ENCODE measurements around the gene ELANE. TPM values are rescaled to one million over a fixed set of nuclear protein-coding genes. Genes with fewer than 3 reads are reported as not detected.

The ELANE gene
- total and polyA plus RNA-seq, 4 donors = 1.4 to 21.0 (median 9.3) TPM

- DNase-seq (peak in 1 of 3 donors; percentile 40), ATAC-seq (ENCODE audit: insufficient read depth, low FRiP score) (no peak)
- TF ChIP-seq CTCF (IDR thresholded peaks at IDR 0.05; ENCODE audit: control extremely low read depth, extremely low read depth) = no peak
- H3K9me3 ChIP-seq (ENCODE audit: control insufficient read depth in 4 of 4, insufficient read depth in 3 of 4, low read length in 3 of 4) = no peaks in the 10 kb centered on the region
- WGBS, 2 donors = 86 to 88% methylated on average over 16 of the region's 16 CpGs
- H3K27ac ChIP-seq (ENCODE audit: low read depth in 1 of 2, low read length in 1 of 2) = no peak overlapping the region
- H3K4me3 ChIP-seq = no peak overlapping the region
- no peaks in the 10 kb centered on the region for H3K27me3 ChIP-seq (ENCODE audit: control insufficient read depth in 3 of 3, insufficient read depth in 3 of 3, low read length in 2 of 3)
- H3K4me1 ChIP-seq (ENCODE audit: control insufficient read depth in 5 of 5, insufficient read depth in 5 of 5, low read length in 5 of 5) = peaks cover 0 to 4% (median 0%) of the 10 kb centered on the region in 5 donors
- no peak overlapping the region for H3K9ac ChIP-seq (ENCODE audit: insufficient read depth in 1 of 2, low read length in 2 of 2)
- H3K36me3 ChIP-seq (ENCODE audit: control insufficient read depth in 4 of 4, insufficient read depth in 4 of 4, low read length in 4 of 4) = peaks cover 0 to 67% (median 31%) of the 10 kb centered on the region in 4 donors
Measured at GRCh38 chr19:887072-887471, 35.0 kb downstream of the ELANE start.

- Histone ChIP-seq H3K4me1 (ENCODE audit: control insufficient read depth in 5 of 5, insufficient read depth in 5 of 5, low read length in 5 of 5) (peaks cover 0 to 6% (median 0%) of the 10 kb centered on the region in 5 donors), H3K9ac (ENCODE audit: insufficient read depth in 1 of 2, low read length in 2 of 2) (no peak overlapping the region), H3K4me3 (no peak overlapping the region), H3K27me3 (ENCODE audit: control insufficient read depth in 3 of 3, insufficient read depth in 3 of 3, low read length in 2 of 3) (no peaks in the 10 kb centered on the region), H3K36me3 (ENCODE audit: control insufficient read depth in 4 of 4, insufficient read depth in 4 of 4, low read length in 4 of 4) (peaks cover 0 to 63% (median 29%) of the 10 kb centered on the region in 4 donors), H3K27ac (ENCODE audit: low read depth in 1 of 2, low read length in 1 of 2) (no peak overlapping the region), H3K9me3 (ENCODE audit: control insufficient read depth in 4 of 4, insufficient read depth in 3 of 4, low read length in 3 of 4) (no peaks in the 10 kb centered on the region)
- DNase-seq (no peak), ATAC-seq (ENCODE audit: insufficient read depth, low FRiP score) (no peak)
- 96 to 97% methylated on average over 10 of the region's 10 CpGs for WGBS, 2 donors
- no peak for TF ChIP-seq CTCF (IDR thresholded peaks at IDR 0.05; ENCODE audit: control extremely low read depth, extremely low read depth)
Measured at GRCh38 chr19:887599-887998, 35.5 kb downstream of the ELANE start.

- no peak for TF ChIP-seq CTCF (IDR thresholded peaks at IDR 0.05; ENCODE audit: control extremely low read depth, extremely low read depth)
- H3K9ac ChIP-seq (ENCODE audit: insufficient read depth in 1 of 2, low read length in 2 of 2) = no peak overlapping the region
- no peak overlapping the region for H3K4me3 ChIP-seq
- no peak for DNase-seq
- WGBS, 2 donors = 89% methylated on average over 30 of the region's 30 CpGs
- no peaks in the 10 kb centered on the region for H3K27me3 ChIP-seq (ENCODE audit: control insufficient read depth in 3 of 3, insufficient read depth in 3 of 3, low read length in 2 of 3)
- ATAC-seq (ENCODE audit: insufficient read depth, low FRiP score) = no peak
- no peak overlapping the region for H3K27ac ChIP-seq (ENCODE audit: low read depth in 1 of 2, low read length in 1 of 2)
- H3K36me3 ChIP-seq (ENCODE audit: control insufficient read depth in 4 of 4, insufficient read depth in 4 of 4, low read length in 4 of 4) = peaks cover 0 to 51% (median 23%) of the 10 kb centered on the region in 4 donors
- peaks cover 0 to 6% (median 0%) of the 10 kb centered on the region in 5 donors for H3K4me1 ChIP-seq (ENCODE audit: control insufficient read depth in 5 of 5, insufficient read depth in 5 of 5, low read length in 5 of 5)
- no peaks in the 10 kb centered on the region for H3K9me3 ChIP-seq (ENCODE audit: control insufficient read depth in 4 of 4, insufficient read depth in 3 of 4, low read length in 3 of 4)
Measured at GRCh38 chr19:888581-889385, 36.7 kb downstream of the ELANE start.
